GM23338 (cell line): Measurements from ENCODE around the gene TCERG1L. TPM values are rescaled to one million over a fixed set of nuclear protein-coding genes. Genes with fewer than 3 reads are reported as not detected.

ENCODE experiments used
- ATAC-seq: fragments of 200-7000 bp; cut with Tn5 transposase; 3 replicates; pipeline ENCODE4 v1.9.1; 2020
- DNase-seq: peaks from one replicate; pipeline ENCODE4 v3.0.0-alpha.2; 2015; ENCODE audit warnings: low spot score
- H2AFZ ChIP-seq: fragments of 200-600 bp; sonication (generic); 2 replicates; pipeline ENCODE4 v1.8.0; 2016; ENCODE audit warnings: antibody characterized with exemption, mild to moderate bottlenecking, moderate library complexity
- H3F3A ChIP-seq: fragments of 200-600 bp; sonication (generic); replicated peaks from 2 replicates; pipeline ENCODE4 v1.8.0; 2017; ENCODE audit warnings: antibody characterized with exemption, mixed run types, low read depth
- H3K27ac ChIP-seq: fragments of 200-600 bp; sonication (generic); 2 replicates; pipeline ENCODE4 v1.6.1; 2016; ENCODE audit warnings: low read depth
- H3K27me3 ChIP-seq: fragments of 200-600 bp; sonication (generic); 2 replicates; pipeline ENCODE4 v1.8.0; 2016; ENCODE audit warnings: mild to moderate bottlenecking, mixed run types, moderate library complexity; ENCODE audit not compliant: insufficient read depth
- H3K36me3 ChIP-seq: fragments of 200-600 bp; sonication (generic); 2 replicates; pipeline ENCODE4 v1.8.0; 2016; ENCODE audit warnings: mild to moderate bottlenecking; ENCODE audit not compliant: insufficient read depth
- H3K4me1 ChIP-seq: fragments of 200-600 bp; sonication (generic); 2 replicates; pipeline ENCODE4 v1.8.0; 2016; ENCODE audit warnings: mild to moderate bottlenecking, moderate library complexity; ENCODE audit not compliant: insufficient read depth
- H3K4me2 ChIP-seq: fragments of 200-600 bp; sonication (generic); 2 replicates; pipeline ENCODE4 v1.7.1; 2017; ENCODE audit warnings: mixed run types
- H3K4me3 ChIP-seq: fragments of 200-600 bp; sonication (generic); 2 replicates; pipeline ENCODE4 v1.6.1; 2016; ENCODE audit warnings: mixed run types
- H3K79me2 ChIP-seq: fragments of 200-600 bp; sonication (generic); replicated peaks from 2 replicates; pipeline ENCODE4 v1.8.0; 2017; ENCODE audit warnings: mild to moderate bottlenecking; ENCODE audit not compliant: insufficient read depth
- H3K9me2 ChIP-seq: fragments of 200-600 bp; sonication (generic); 2 replicates; pipeline ENCODE4 v1.8.0; 2017; ENCODE audit not compliant: insufficient read depth
- H4K20me1 ChIP-seq: fragments of 200-600 bp; sonication (generic); replicated peaks from 2 replicates; pipeline ENCODE4 v1.8.0; 2017; ENCODE audit warnings: mild to moderate bottlenecking; ENCODE audit not compliant: insufficient read depth
- H3K27ac Mint-ChIP-seq: 2 replicates; pipeline ENCODE4 v1.8.0; 2020; ENCODE audit warnings: inconsistent platforms, mild to moderate bottlenecking, moderate library complexity, mixed read lengths
- H3K27me3 Mint-ChIP-seq: 3 replicates; pipeline ENCODE4 v1.8.0; 2022; ENCODE audit warnings: low read depth, mild to moderate bottlenecking, moderate library complexity, mixed read lengths, inconsistent platforms; ENCODE audit not compliant: insufficient read depth, poor library complexity
- H3K36me3 Mint-ChIP-seq: 3 replicates; pipeline ENCODE4 v1.8.0; 2021; ENCODE audit warnings: low read depth, mild to moderate bottlenecking, inconsistent platforms, moderate library complexity, mixed read lengths
- H3K4me1 Mint-ChIP-seq: 3 replicates; pipeline ENCODE4 v1.8.0; 2020; ENCODE audit warnings: mild to moderate bottlenecking, inconsistent platforms, mixed read lengths
- H3K4me3 Mint-ChIP-seq: 3 replicates; pipeline ENCODE4 v1.8.0; 2021; ENCODE audit warnings: moderate library complexity, mild to moderate bottlenecking, inconsistent platforms, mixed read lengths
- H3K9me3 Mint-ChIP-seq: 3 replicates; pipeline ENCODE4 v1.8.0; 2020; ENCODE audit warnings: moderate library complexity, mild to moderate bottlenecking, inconsistent platforms, mixed read lengths
- CREB1 ChIP-seq: fragments of 250-450 bp; sonication (Bioruptor Pico); IDR thresholded peaks from 2 replicates; pipeline ENCODE4 v1.5.0; 2020; ENCODE audit warnings: low read depth, mild to moderate bottlenecking, moderate library complexity
- CTCF ChIP-seq, 2 experiments: fragments of 200-600 bp in 1 of 2; sonication (generic) in 1 of 2; conservative IDR thresholded peaks; 2 replicates each; pipeline versions ENCODE4 v1.5.1 to v1.6.1; 2016 to 2017; ENCODE audit warnings: antibody characterized with exemption in 2 of 2, low read depth in 2 of 2, mild to moderate bottlenecking in 2 of 2, moderate library complexity in 1 of 2
- EZH2 ChIP-seq: fragments of 200-600 bp; sonication (generic); IDR thresholded peaks from one replicate; pipeline ENCODE4 v1.8.0; 2017; ENCODE audit warnings: antibody characterized with exemption, mild to moderate bottlenecking, low read depth; ENCODE audit not compliant: unreplicated experiment
- EZH2phosphoT487 ChIP-seq: fragments of 200-600 bp; sonication (generic); IDR thresholded peaks from one replicate; pipeline ENCODE4 v1.8.1; 2018; ENCODE audit warnings: antibody characterized with exemption; ENCODE audit not compliant: unreplicated experiment
- JUNB ChIP-seq: IDR thresholded peaks from one replicate; pipeline ENCODE4 v1.6.1; 2016; ENCODE audit warnings: antibody characterized with exemption; ENCODE audit not compliant: unreplicated experiment
- NANOG ChIP-seq: IDR thresholded peaks from 2 replicates; pipeline ENCODE4 v1.6.1; 2016; ENCODE audit warnings: antibody characterized with exemption, borderline replicate concordance
- REST ChIP-seq: IDR thresholded peaks from one replicate; pipeline ENCODE4 v1.6.1; 2018; ENCODE audit warnings: antibody characterized with exemption; ENCODE audit not compliant: unreplicated experiment
- STAT1 ChIP-seq: IDR thresholded peaks from one replicate; pipeline ENCODE4 v1.6.1; 2016; ENCODE audit warnings: antibody characterized with exemption; ENCODE audit not compliant: unreplicated experiment
- ZNF114 ChIP-seq: fragments of 250-450 bp; sonication (Bioruptor Pico); IDR thresholded peaks from 2 replicates; pipeline ENCODE4 v1.5.0; 2020; ENCODE audit warnings: mild to moderate bottlenecking, moderate library complexity
- ZNF331 ChIP-seq: fragments of 250-450 bp; sonication (Bioruptor Pico); IDR thresholded peaks from 2 replicates; pipeline ENCODE4 v1.5.0; 2020; ENCODE audit warnings: low read depth, mild to moderate bottlenecking, moderate library complexity
- polyA plus RNA-seq: library from polyadenylated mRNA; unstranded; fragments of >200 nt; fragmentation: Nextera tagmentation; extraction: Ambion mirVana; gene quantifications from 2 replicates; pipeline ENCODE4 v1.2.1, GENCODE V29; 2016
- total RNA-seq: library from RNA; depleted of rRNA; stranded (reverse); fragments of >200 nt; shearing (Covaris generic); gene quantifications from 2 replicates; pipeline ENCODE4 v1.2.3, GENCODE V29; 2014

Gene TCERG1L
- total and polyA plus RNA-seq, 2 experiments from 2014 or later: 3.9 to 5.5 TPM

GRCh38 chr10:131085091-131085860, 226.2 kb downstream of the TCERG1L start (continued):
- TF ChIP-seq STAT1 (no peak), JUNB (no peak)

- Histone ChIP-seq H3K79me2 (no peaks in the 10 kb centered on the region), H3F3A (no peaks in the 10 kb centered on the region), H3K4me2 (no peak overlapping the region), H4K20me1 (no peaks in the 10 kb centered on the region), H3K4me3 (no peak overlapping the region), H3K4me1 (no peaks in the 10 kb centered on the region), H3K36me3 (no peaks in the 10 kb centered on the region), H3K27ac (no peak overlapping the region), H3K9me2 (peaks cover 3% of the 10 kb centered on the region; the same call in 1 of the 2 replicates), H2AFZ (no peak overlapping the region), H3K27me3 (no peaks in the 10 kb centered on the region)
- peaks cover 25% of the 10 kb centered on the region for H3K36me3 Mint-ChIP-seq
- no peak for DNase-seq
- H3K27me3 Mint-ChIP-seq: peaks cover 12% of the 10 kb centered on the region
- no peak overlapping the region for H3K4me3 Mint-ChIP-seq
- ATAC-seq: no peak
- peaks cover 2% of the 10 kb centered on the region; the same call in 1 of the 3 replicates for H3K4me1 Mint-ChIP-seq
- H3K27ac Mint-ChIP-seq: no peak overlapping the region
- no peak for TF ChIP-seq STAT1
- no peak for TF ChIP-seq JUNB
- no peak for TF ChIP-seq CTCF (conservative IDR thresholded peaks at IDR 0.05; ENCODE audit: low read depth in 2 of 2)
- TF ChIP-seq NANOG: no peak
- TF ChIP-seq EZH2phosphoT487: no peak
- no peak for TF ChIP-seq ZNF331 (CRISPR knock-in tag)
- no peak for TF ChIP-seq CREB1 (CRISPR knock-in tag)
- TF ChIP-seq ZNF114 (CRISPR knock-in tag): no peak
- no peak for TF ChIP-seq EZH2
- TF ChIP-seq REST: no peak
- peaks cover 84% of the 10 kb centered on the region for H3K9me3 Mint-ChIP-seq
Observed at GRCh38 chr10:131084791-131085090, 226.8 kb downstream of the TCERG1L start.
